ENCODE results near the gene TUBGCP2. TPM values are rescaled to one million over a fixed set of nuclear protein-coding genes. Genes with fewer than 3 reads are reported as not detected.

TUBGCP2 gene
- total RNA-seq, 1 experiment from 2014 or later, result 35.4 TPM

- no peak for TF ChIP-seq ZBTB33 (IDR thresholded peaks at IDR 0.05; ENCODE audit: extremely low read depth, insufficient replicate concordance, low read length)
These were observed 51.1 kb downstream of the TUBGCP2 start (continued) for GRCh38 chr10:133257489-133258065.

GRCh38 chr10:133255323-133255722 lies 53.3 kb downstream of the TUBGCP2 start:
- intact Hi-C loops (cut with micrococcal nuclease), result loop anchor here (5.0 to 10.0 kb wide), 2 partner anchors 313 to 351 kb away; partner anchors contain the start of gene CFAP46
- Histone ChIP-seq H3K4me2 (ENCODE audit: low read length) (no peak overlapping the region), H4K20me1 (ENCODE audit: insufficient read depth) (no peaks in the 10 kb centered on the region), H3K36me3 (ENCODE audit: control insufficient read depth in 1 of 2, insufficient read depth in 2 of 2, low read length in 2 of 2) (no peaks in the 10 kb centered on the region), H2AFZ (ENCODE audit: low read depth, low read length, poor library complexity, severe bottlenecking) (no peak overlapping the region), H3K4me3 (replicated peaks in 1 of 2; ENCODE audit: low read depth in 1 of 2, low read length in 2 of 2) (no peak overlapping the region), H3K9me3 (ENCODE audit: control insufficient read depth in 1 of 2, insufficient read depth in 1 of 2, low read depth in 1 of 2, low read length in 2 of 2) (no peaks in the 10 kb centered on the region), H3K27me3 (ENCODE audit: insufficient read depth, low read length) (no peaks in the 10 kb centered on the region), H3K4me1 (ENCODE audit: control insufficient read depth in 1 of 2, insufficient read depth in 2 of 2, low read length in 2 of 2) (peaks cover 31 to 34% of the 10 kb centered on the region in 2 experiments), H3K79me2 (ENCODE audit: insufficient read depth, low read length) (no peaks in the 10 kb centered on the region), H3K9ac (ENCODE audit: low read length) (no peak overlapping the region), H3K9me2 (ENCODE audit: insufficient read depth) (no peaks in the 10 kb centered on the region), H3K27ac (ENCODE audit: low read depth, low read length) (no peak overlapping the region)
- ChIA-PET RAD21 (ENCODE audit: low non-redundant PET in 1 of 2, low total read pairs in 2 of 2, uncharacterized antibody in 2 of 2, unreplicated experiment in 2 of 2) (no interaction called here), POLR2A (no interaction called here), CTCF (no interaction called here)
- no peak for DNase-seq (ENCODE audit: low read depth, low spot score)
- TF ChIP-seq SIN3A (IDR thresholded peaks at IDR 0.05; ENCODE audit: low read depth) (no peak), EZH2phosphoT487 (IDR thresholded peaks at IDR 0.05; ENCODE audit: borderline replicate concordance) (no peak), ZFX (IDR thresholded peaks at IDR 0.05) (no peak), REST (IDR thresholded peaks at IDR 0.05; ENCODE audit: low read depth) (no peak), RAD21 (IDR thresholded peaks at IDR 0.05; ENCODE audit: low read depth) (no peak), ZNF274 (IDR thresholded peaks at IDR 0.05; ENCODE audit: low read depth, low read length) (no peak), EZH2 (IDR thresholded peaks at IDR 0.05) (no peak), MAX (IDR thresholded peaks at IDR 0.05) (no peak), CTCF (IDR thresholded peaks at IDR 0.05 in 2 of 3, conservative IDR thresholded peaks at IDR 0.05 in 1 of 3; ENCODE audit: borderline replicate concordance in 1 of 3, insufficient read depth in 1 of 3, low read depth in 2 of 3, low read length in 2 of 3) (no peak), TCF7L2 (IDR thresholded peaks at IDR 0.05; ENCODE audit: borderline replicate concordance, extremely low read depth, insufficient read depth, insufficient read length) (no peak), SP1 (IDR thresholded peaks at IDR 0.05; ENCODE audit: low read depth) (no peak), ELF1 (IDR thresholded peaks at IDR 0.05; ENCODE audit: borderline replicate concordance, low read depth) (no peak), ZBTB33 (IDR thresholded peaks at IDR 0.05; ENCODE audit: extremely low read depth, insufficient replicate concordance, low read length) (no peak)
- BruUV-seq (replicated peaks), result no TSS peak
- no peak for ATAC-seq
